Caco-2 (cell line): ENCODE data around the gene CAPN8. TPM values are rescaled to one million over a fixed set of nuclear protein-coding genes. Genes with fewer than 3 reads are reported as not detected.

Experiments used
- BruUV-seq: library from RNA; stranded (reverse); fragments of 400-500 nt; replicated peaks from 2 replicates; lab custom pipeline; 2021; lab: Mats Ljungman, UMichigan
- CTCF ChIA-PET: fragments of 300-600 bp; sonication (Branson Sonifier 250); formaldehyde crosslinking; loops from one replicate; lab custom pipeline; 2022; ENCODE audit warnings: antibody characterized with exemption; lab: Charles Lee
- POLR2A ChIA-PET: fragments of 300-600 bp; sonication (Branson Sonifier 250); formaldehyde crosslinking; loops from one replicate; lab custom pipeline; 2022; ENCODE audit warnings: antibody characterized with exemption; lab: Charles Lee
- DNase-seq, 2 experiments: peaks; one replicate each; pipeline versions ENCODE4 v3.0.0 to v3.0.0-alpha.2; 2020 to 2022
- H3K27me3 ChIP-seq: replicated peaks from 2 replicates; pipeline ENCODE4 v1.6.0; 2011; ENCODE audit warnings: low read length; ENCODE audit not compliant: control insufficient read depth, insufficient read depth
- H3K36me3 ChIP-seq: 2 replicates; pipeline ENCODE4 v1.5.1; 2011; ENCODE audit warnings: low read length; ENCODE audit not compliant: control insufficient read depth, insufficient read depth
- H3K4me1 ChIP-seq: fragments of 250-450 bp; sonication (Bioruptor Pico); 2 replicates; pipeline ENCODE4 v1.5.1; 2020; ENCODE audit warnings: mild to moderate bottlenecking
- H3K4me3 ChIP-seq: 2 replicates; pipeline ENCODE4 v1.5.1; 2011; ENCODE audit warnings: low read depth, mild to moderate bottlenecking, control low read depth, low read length
- H3K9me3 ChIP-seq: fragments of 250-450 bp; sonication (Bioruptor Pico); 2 replicates; pipeline ENCODE4 v1.5.1; 2020; ENCODE audit warnings: mild to moderate bottlenecking, moderate library complexity
- H3K27ac Mint-ChIP-seq: one replicate; pipeline ENCODE4 v1.8.0; 2022; ENCODE audit warnings: mixed read lengths; ENCODE audit not compliant: unreplicated experiment
- H3K27me3 Mint-ChIP-seq: one replicate; pipeline ENCODE4 v1.8.0; 2022; ENCODE audit warnings: mixed read lengths; ENCODE audit not compliant: insufficient read depth, unreplicated experiment
- H3K36me3 Mint-ChIP-seq: one replicate; pipeline ENCODE4 v1.8.0; 2022; ENCODE audit warnings: mild to moderate bottlenecking, mixed read lengths; ENCODE audit not compliant: insufficient read depth, unreplicated experiment
- H3K4me1 Mint-ChIP-seq: one replicate; pipeline ENCODE4 v1.8.0; 2022; ENCODE audit warnings: low read depth, mixed read lengths; ENCODE audit not compliant: unreplicated experiment
- H3K4me3 Mint-ChIP-seq: one replicate; pipeline ENCODE4 v1.8.0; 2022; ENCODE audit warnings: mild to moderate bottlenecking, moderate library complexity, mixed read lengths; ENCODE audit not compliant: unreplicated experiment
- H3K9me3 Mint-ChIP-seq: one replicate; pipeline ENCODE4 v1.8.0; 2022; ENCODE audit warnings: mixed read lengths; ENCODE audit not compliant: unreplicated experiment
- intact Hi-C: fragments of 100-400 bp; cut with micrococcal nuclease; formaldehyde crosslinking; loops from one replicate; pipeline ENCODE4 v1.10.0; 2022; ENCODE audit not compliant: unreplicated experiment
- total RNA-seq: library from RNA; stranded (reverse); gene quantifications from 2 replicates; pipeline ENCODE4 v1.2.3, GENCODE V29; 2022
- TF ChIP-seq, protein P1 (sequence below), 2 experiments: fragments of 200-600 bp in 1 of 2; IDR thresholded peaks; 1 replicate in 1 of 2; 2 replicates in 1 of 2; pipeline versions ENCODE4 v1.5.1 to v1.8.0; 2011 to 2022; ENCODE audit warnings: antibody characterized with exemption in 1 of 2, control low read depth in 1 of 2, inconsistent platforms in 1 of 2, low read depth in 1 of 2, low read length in 1 of 2, mild to moderate bottlenecking in 1 of 2, moderate library complexity in 1 of 2; ENCODE audit not compliant: insufficient read depth in 1 of 2, severe bottlenecking in 1 of 2, unreplicated experiment in 1 of 2

Gene CAPN8
- total RNA-seq, 1 experiment from 2014 or later: 4.1 TPM

DNA sequence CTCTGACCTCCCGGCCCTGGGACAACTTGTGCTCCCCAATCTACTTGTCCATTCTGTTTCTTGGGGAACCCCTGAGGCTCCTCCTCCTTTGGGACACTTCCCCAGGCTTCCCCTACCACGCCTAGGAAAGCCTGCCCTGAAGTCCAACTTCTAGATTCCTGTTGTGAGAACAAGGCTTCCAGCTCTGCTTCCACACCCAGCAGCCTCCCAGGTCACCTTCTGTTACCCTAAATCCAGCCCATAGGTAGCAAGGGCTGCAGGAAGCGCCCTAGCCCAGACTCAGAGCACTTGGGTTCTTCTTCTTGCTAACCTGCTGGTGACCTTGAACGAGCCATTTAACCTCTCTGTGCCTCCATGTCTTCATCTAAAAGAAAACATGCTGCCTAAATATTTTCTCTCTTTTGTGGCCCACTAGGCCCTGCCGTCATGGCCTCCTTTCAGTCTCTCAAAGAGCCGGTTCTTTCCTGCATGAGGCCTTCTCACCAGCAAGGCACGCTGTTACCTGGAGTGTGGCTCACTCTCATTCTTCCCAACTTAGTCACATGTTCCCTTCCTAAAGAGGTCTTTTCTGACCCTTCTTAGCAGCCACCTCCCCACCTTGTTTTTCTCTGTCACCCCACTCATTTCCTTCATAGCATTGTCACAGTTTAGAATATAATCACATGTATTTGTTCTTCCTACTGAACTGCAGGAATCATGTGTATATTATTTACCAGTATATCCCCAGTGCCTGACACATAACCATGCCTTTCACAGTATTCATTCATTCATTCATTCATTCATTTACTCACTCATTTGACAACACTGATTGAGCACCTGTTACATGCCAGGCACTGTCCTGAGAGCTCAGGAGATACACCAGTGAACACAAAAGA is 48.3 kb upstream of the CAPN8 start:
- DNase-seq: no peak
- TSS peak; percentile 35 for BruUV-seq
- TF ChIP-seq, protein P1, sequence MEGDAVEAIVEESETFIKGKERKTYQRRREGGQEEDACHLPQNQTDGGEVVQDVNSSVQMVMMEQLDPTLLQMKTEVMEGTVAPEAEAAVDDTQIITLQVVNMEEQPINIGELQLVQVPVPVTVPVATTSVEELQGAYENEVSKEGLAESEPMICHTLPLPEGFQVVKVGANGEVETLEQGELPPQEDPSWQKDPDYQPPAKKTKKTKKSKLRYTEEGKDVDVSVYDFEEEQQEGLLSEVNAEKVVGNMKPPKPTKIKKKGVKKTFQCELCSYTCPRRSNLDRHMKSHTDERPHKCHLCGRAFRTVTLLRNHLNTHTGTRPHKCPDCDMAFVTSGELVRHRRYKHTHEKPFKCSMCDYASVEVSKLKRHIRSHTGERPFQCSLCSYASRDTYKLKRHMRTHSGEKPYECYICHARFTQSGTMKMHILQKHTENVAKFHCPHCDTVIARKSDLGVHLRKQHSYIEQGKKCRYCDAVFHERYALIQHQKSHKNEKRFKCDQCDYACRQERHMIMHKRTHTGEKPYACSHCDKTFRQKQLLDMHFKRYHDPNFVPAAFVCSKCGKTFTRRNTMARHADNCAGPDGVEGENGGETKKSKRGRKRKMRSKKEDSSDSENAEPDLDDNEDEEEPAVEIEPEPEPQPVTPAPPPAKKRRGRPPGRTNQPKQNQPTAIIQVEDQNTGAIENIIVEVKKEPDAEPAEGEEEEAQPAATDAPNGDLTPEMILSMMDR (IDR thresholded peaks at IDR 0.05; ENCODE audit: insufficient read depth in 1 of 2, low read depth in 1 of 2, low read length in 1 of 2, severe bottlenecking in 1 of 2, unreplicated experiment in 1 of 2): no peak
- CTCF ChIA-PET: interaction anchor here (0.6 to 1.9 kb wide), 2 partner anchors 52 to 63 kb away, joined by 3 to 7 read pairs; no protein-coding TSS in a partner anchor
- Mint-ChIP-seq H3K4me3 (peak overlapping the region; percentile 73), H3K27me3 (no peaks in the 10 kb centered on the region), H3K9me3 (no peaks in the 10 kb centered on the region), H3K27ac (peak overlapping the region; percentile 14), H3K4me1 (peaks cover 46% of the 10 kb centered on the region), H3K36me3 (peaks cover 29% of the 10 kb centered on the region)
- no peaks in the 10 kb centered on the region for H3K9me3 ChIP-seq
- peaks cover 82% of the 10 kb centered on the region for H3K4me1 ChIP-seq
- intact Hi-C loops: loop anchor here (5.0 kb wide), 2 partner anchors 134 to 279 kb away; partner anchors contain the start of gene TP53BP2
- peak overlapping the region; percentile 97 for H3K4me3 ChIP-seq
- H3K36me3 ChIP-seq: peaks cover 4% of the 10 kb centered on the region
- no peaks in the 10 kb centered on the region for H3K27me3 ChIP-seq
- POLR2A ChIA-PET: interaction anchor here (1.6 kb wide), 1 partner anchor 13 kb away, joined by 4 read pairs; no protein-coding TSS in a partner anchor

DNA sequence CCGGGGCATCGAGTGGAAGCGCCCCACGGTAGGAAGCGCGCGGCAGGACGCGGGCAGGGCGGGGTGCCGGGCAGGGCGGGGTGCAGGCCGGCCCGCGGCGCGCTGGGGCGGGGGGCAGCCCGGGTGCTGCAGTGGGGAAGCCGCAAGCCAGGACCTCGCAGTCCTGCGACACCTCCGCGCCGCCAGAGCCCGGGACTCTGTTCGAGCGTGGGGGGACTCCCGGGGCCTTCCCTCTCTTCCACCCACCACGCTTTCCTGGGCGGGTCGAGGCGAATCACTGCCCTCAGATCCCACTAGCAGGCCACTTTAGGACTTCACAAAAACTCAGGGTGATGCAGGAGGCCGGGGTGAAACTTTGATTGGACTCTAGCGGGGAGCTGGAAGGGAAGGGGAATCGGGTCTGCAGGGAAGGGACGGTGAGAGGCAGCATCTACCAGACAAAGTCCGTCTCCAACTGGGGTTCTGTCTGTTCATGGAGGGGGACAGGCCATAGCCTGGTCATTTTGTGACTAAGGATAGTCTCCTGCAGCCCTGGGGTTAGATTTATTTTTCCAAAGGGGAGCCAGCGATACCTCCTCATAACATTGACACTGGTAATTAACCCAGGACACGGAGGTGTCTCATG is 47.5 kb upstream of the CAPN8 start:
- POLR2A ChIA-PET: interaction anchor here (1.0 to 1.6 kb wide), 2 partner anchors 12 to 36 kb away, joined by 4 to 5 read pairs; no protein-coding TSS in a partner anchor
- peaks cover 82% of the 10 kb centered on the region for H3K4me1 ChIP-seq
- CTCF ChIA-PET: interaction anchor here (0.6 to 1.9 kb wide), 4 partner anchors 36 to 63 kb away, joined by 3 to 7 read pairs (median 4); no protein-coding TSS in a partner anchor
- Mint-ChIP-seq H3K36me3 (peaks cover 22% of the 10 kb centered on the region), H3K27ac (peak overlapping the region; percentile 14), H3K4me1 (peaks cover 50% of the 10 kb centered on the region), H3K27me3 (no peaks in the 10 kb centered on the region), H3K9me3 (no peaks in the 10 kb centered on the region), H3K4me3 (peak overlapping the region; percentile 73)
- H3K36me3 ChIP-seq: peaks cover 4% of the 10 kb centered on the region
- no TSS peak for BruUV-seq
- no peak for DNase-seq
- TF ChIP-seq, protein P1 (IDR thresholded peaks at IDR 0.05; ENCODE audit: insufficient read depth in 1 of 2, low read depth in 1 of 2, low read length in 1 of 2, severe bottlenecking in 1 of 2, unreplicated experiment in 1 of 2): no peak
- H3K9me3 ChIP-seq: no peaks in the 10 kb centered on the region
- intact Hi-C loops: loop anchor here (5.0 kb wide), 2 partner anchors 134 to 279 kb away; partner anchors contain the start of gene TP53BP2
- H3K4me3 ChIP-seq: peak overlapping the region; percentile 97
- no peaks in the 10 kb centered on the region for H3K27me3 ChIP-seq
